PC-3 (cell line): ENCODE measurements around the gene EIF2AK3. TPM values are rescaled to one million over a fixed set of nuclear protein-coding genes. Genes with fewer than 3 reads are reported as not detected.

ENCODE experiments used
- ATAC-seq: fragments of 200-7000 bp; cut with Tn5 transposase; 2 replicates; pipeline ENCODE4 v1.9.1; 2020; ENCODE audit warnings: mild to moderate bottlenecking, moderate library complexity
- BruUV-seq: library from RNA; stranded (reverse); fragments of 400-500 nt; replicated peaks from 2 replicates; lab custom pipeline; 2021; lab: Mats Ljungman, UMichigan
- CTCF ChIA-PET: fragments of 300-600 bp; sonication (Branson Sonifier 250); formaldehyde crosslinking; loops from one replicate; lab custom pipeline; 2022; ENCODE audit warnings: antibody characterized with exemption; lab: Charles Lee
- POLR2A ChIA-PET: fragments of 300-600 bp; sonication (Branson Sonifier 250); formaldehyde crosslinking; loops from one replicate; lab custom pipeline; 2022; ENCODE audit warnings: antibody characterized with exemption; ENCODE audit not compliant: unreplicated experiment; lab: Charles Lee
- DNase-seq: peaks from one replicate; pipeline ENCODE4 v3.0.0-alpha.2; 2015
- H2AFZ ChIP-seq: fragments of 300-600 bp; sonication (generic); 2 replicates; pipeline ENCODE4 v1.6.0; 2016; ENCODE audit warnings: antibody characterized with exemption, low read length
- H3F3A ChIP-seq: fragments of 300-600 bp; sonication (generic); one replicate; pipeline ENCODE4 v1.6.0; 2017; ENCODE audit warnings: antibody characterized with exemption, low read length, control low read depth, mild to moderate bottlenecking; ENCODE audit not compliant: unreplicated experiment
- H3K27ac ChIP-seq: fragments of 300-600 bp; sonication (generic); 2 replicates; pipeline ENCODE4 v1.5.1; 2016; ENCODE audit warnings: mild to moderate bottlenecking, low read length
- H3K27me3 ChIP-seq: fragments of 300-600 bp; sonication (generic); 2 replicates; pipeline ENCODE4 v1.6.1; 2016; ENCODE audit warnings: low read length, mixed read lengths
- H3K36me3 ChIP-seq: fragments of 300-600 bp; sonication (generic); 2 replicates; pipeline ENCODE4 v1.6.1; 2016; ENCODE audit warnings: low read depth, mixed run types, low read length, mixed read lengths
- H3K4me1 ChIP-seq: fragments of 300-600 bp; sonication (generic); 2 replicates; pipeline ENCODE4 v1.5.1; 2016; ENCODE audit warnings: low read length; ENCODE audit not compliant: insufficient read depth
- H3K4me2 ChIP-seq: fragments of 300-600 bp; sonication (generic); 2 replicates; pipeline ENCODE4 v1.6.0; 2016; ENCODE audit warnings: low read length
- H3K4me3 ChIP-seq: fragments of 300-600 bp; sonication (generic); 2 replicates; pipeline ENCODE4 v1.5.1; 2016; ENCODE audit warnings: mild to moderate bottlenecking, low read length, mixed read lengths
- H3K79me2 ChIP-seq: fragments of 300-600 bp; sonication (generic); 2 replicates; pipeline ENCODE4 v1.6.1; 2017; ENCODE audit warnings: low read length, mixed read lengths
- H3K9ac ChIP-seq: fragments of 300-600 bp; sonication (generic); 2 replicates; pipeline ENCODE4 v1.6.0; 2016; ENCODE audit warnings: mild to moderate bottlenecking, low read length
- H3K9me2 ChIP-seq: fragments of 300-600 bp; sonication (generic); replicated peaks from 2 replicates; pipeline ENCODE4 v1.6.1; 2016; ENCODE audit warnings: mixed run types, low read length, mixed read lengths
- H3K9me3 ChIP-seq: fragments of 300-600 bp; sonication (generic); 2 replicates; pipeline ENCODE4 v1.6.1; 2016; ENCODE audit warnings: low read length, mixed read lengths
- H4K20me1 ChIP-seq: fragments of 300-600 bp; sonication (generic); 2 replicates; pipeline ENCODE4 v1.6.1; 2016; ENCODE audit warnings: low read length, mixed read lengths
- EZH2 ChIP-seq: fragments of 300-600 bp; sonication (generic); IDR thresholded peaks from one replicate; pipeline ENCODE4 v1.6.1; 2017; ENCODE audit warnings: antibody characterized with exemption, mild to moderate bottlenecking, low read length; ENCODE audit not compliant: unreplicated experiment
- EZH2phosphoT487 ChIP-seq: fragments of 300-600 bp; sonication (generic); IDR thresholded peaks from 2 replicates; pipeline ENCODE4 v1.6.1; 2018; ENCODE audit warnings: mild to moderate bottlenecking, antibody characterized with exemption, low read length, borderline replicate concordance
- intact Hi-C: fragments of 100-400 bp; cut with micrococcal nuclease; formaldehyde crosslinking; loops from 2 replicates; pipeline ENCODE4 v1.9.0; 2023
- total RNA-seq: library from RNA; depleted of rRNA; stranded (reverse); fragments of >200 nt; gene quantifications from 2 replicates; pipeline ENCODE4 v1.2.3, GENCODE V29; 2014
- TF ChIP-seq, protein P1 (sequence below): fragments of 300-600 bp; sonication (generic); conservative IDR thresholded peaks from 2 replicates; pipeline ENCODE4 v1.5.1; 2017; ENCODE audit warnings: antibody characterized with exemption, low read depth, mild to moderate bottlenecking, low read length

The EIF2AK3 gene
- total RNA-seq, 1 experiment from 2014 or later: 10.7 TPM

DNA sequence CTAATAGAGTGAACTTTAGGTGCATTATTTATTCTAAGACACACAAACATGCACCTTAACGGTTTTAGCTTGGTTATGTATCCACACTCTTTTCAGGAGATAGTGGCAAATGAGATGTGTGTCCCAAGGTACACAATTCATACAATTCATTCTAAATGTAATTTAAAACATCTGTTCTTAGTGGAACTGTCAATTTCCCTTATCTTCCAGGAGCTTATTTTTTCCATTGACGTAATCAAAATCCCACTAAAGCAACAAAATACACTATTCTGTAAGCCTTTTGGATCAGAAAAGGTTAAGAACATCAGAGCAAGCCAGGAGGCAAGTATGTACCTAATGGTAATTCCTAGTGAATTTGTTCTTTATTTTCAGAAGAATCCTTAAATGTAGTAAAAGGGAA is 19.8 kb downstream of the EIF2AK3 start:
- Histone ChIP-seq H3K4me3 (no peak overlapping the region), H3K27ac (no peak overlapping the region), H3K9me2 (no peaks in the 10 kb centered on the region), H3K4me1 (peaks cover 21% of the 10 kb centered on the region), H3K9ac (no peak overlapping the region), H2AFZ (no peak overlapping the region), H3K36me3 (no peaks in the 10 kb centered on the region), H3K79me2 (0 out of 2 replicates have a peak, but pooled peaks cover 4% of the 10 kb centered on the region), H3K9me3 (no peaks in the 10 kb centered on the region), H3K4me2 (no peak overlapping the region), H4K20me1 (no peaks in the 10 kb centered on the region), H3K27me3 (no peaks in the 10 kb centered on the region), H3F3A (peaks cover 6% of the 10 kb centered on the region)
- ChIA-PET CTCF (no interaction called here), POLR2A (no interaction called here)
- intact Hi-C loops: no loop called here
- BruUV-seq: no TSS peak
- DNase-seq: no peak
- ATAC-seq: no peak
- TF ChIP-seq, protein P1, sequence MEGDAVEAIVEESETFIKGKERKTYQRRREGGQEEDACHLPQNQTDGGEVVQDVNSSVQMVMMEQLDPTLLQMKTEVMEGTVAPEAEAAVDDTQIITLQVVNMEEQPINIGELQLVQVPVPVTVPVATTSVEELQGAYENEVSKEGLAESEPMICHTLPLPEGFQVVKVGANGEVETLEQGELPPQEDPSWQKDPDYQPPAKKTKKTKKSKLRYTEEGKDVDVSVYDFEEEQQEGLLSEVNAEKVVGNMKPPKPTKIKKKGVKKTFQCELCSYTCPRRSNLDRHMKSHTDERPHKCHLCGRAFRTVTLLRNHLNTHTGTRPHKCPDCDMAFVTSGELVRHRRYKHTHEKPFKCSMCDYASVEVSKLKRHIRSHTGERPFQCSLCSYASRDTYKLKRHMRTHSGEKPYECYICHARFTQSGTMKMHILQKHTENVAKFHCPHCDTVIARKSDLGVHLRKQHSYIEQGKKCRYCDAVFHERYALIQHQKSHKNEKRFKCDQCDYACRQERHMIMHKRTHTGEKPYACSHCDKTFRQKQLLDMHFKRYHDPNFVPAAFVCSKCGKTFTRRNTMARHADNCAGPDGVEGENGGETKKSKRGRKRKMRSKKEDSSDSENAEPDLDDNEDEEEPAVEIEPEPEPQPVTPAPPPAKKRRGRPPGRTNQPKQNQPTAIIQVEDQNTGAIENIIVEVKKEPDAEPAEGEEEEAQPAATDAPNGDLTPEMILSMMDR: no peak
- TF ChIP-seq EZH2: no peak
- no peak for TF ChIP-seq EZH2phosphoT487

DNA sequence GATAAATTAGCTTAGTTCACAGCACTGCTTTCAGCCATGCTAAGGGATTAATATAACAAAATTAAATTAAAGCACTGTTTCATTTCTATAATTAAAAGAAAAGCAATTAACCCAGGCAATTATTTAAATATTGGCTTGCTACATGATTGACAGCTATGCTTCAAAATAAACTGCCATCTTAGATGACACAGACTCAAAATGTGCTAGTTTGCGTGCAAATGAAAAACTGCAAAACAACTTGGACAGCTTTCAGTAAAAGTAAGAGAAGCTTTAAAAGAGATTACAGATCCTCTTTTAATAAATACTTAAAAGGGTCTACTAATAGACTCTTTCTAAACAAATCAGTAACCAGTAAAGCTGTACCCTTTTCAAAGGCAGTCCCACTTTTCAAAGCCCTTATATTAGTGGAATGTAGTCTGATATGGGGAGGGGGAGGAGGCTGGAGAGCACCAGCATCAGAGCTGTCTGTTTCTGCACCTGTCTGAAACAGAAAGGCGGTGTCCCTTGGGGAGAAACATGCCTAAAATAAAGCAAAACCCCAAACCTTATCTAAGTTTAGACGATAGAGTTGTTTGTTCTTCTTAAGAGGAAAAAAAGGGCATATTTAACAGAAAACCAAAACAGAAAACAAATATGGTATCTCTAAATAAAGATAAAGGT is 20.8 kb downstream of the EIF2AK3 start:
- Histone ChIP-seq H3K4me1 (peaks cover 22% of the 10 kb centered on the region), H3K4me3 (no peak overlapping the region), H3K79me2 (peaks cover 7% of the 10 kb centered on the region; the same call in 1 of the 2 replicates), H3K9me2 (no peaks in the 10 kb centered on the region), H4K20me1 (no peaks in the 10 kb centered on the region), H3K4me2 (no peak overlapping the region), H3K9me3 (no peaks in the 10 kb centered on the region), H2AFZ (no peak overlapping the region), H3K27ac (no peak overlapping the region), H3K36me3 (no peaks in the 10 kb centered on the region), H3K9ac (no peak overlapping the region), H3K27me3 (no peaks in the 10 kb centered on the region), H3F3A (peaks cover 6% of the 10 kb centered on the region)
- ChIA-PET CTCF (no interaction called here), POLR2A (no interaction called here)
- no TSS peak for BruUV-seq
- ATAC-seq (no peak), DNase-seq (no peak)
- TF ChIP-seq, protein P1: no peak
- TF ChIP-seq EZH2phosphoT487 (no peak), EZH2 (no peak)
- intact Hi-C loops: no loop called here

DNA sequence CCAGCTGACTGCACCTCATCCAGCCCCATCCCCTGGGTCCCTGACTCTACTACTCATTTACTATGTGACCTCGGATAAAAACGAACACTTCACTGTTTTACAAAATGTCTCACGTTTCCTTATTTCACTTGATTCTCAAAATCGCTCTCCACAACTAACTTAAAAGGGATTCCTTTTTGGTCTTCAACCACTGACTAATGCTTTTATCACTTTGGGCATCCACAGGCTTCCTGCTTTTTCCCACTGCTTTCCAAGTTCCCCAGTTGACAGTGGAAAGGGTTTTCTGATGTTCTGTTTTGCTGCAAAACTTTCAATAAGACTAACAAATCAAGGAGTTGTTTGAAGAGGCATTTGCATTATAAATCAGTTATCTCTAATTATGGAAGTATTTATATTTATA is 24.1 kb downstream of the EIF2AK3 start:
- H3K79me2 ChIP-seq: peaks cover 16% of the 10 kb centered on the region
- CTCF ChIA-PET: no interaction called here
- no peaks in the 10 kb centered on the region for H4K20me1 ChIP-seq

More for the DNA sequence above, 24.1 kb downstream of the EIF2AK3 start:
- peaks cover 37% of the 10 kb centered on the region for H3K4me1 ChIP-seq
- peak; percentile 25 for DNase-seq
- H3K27me3 ChIP-seq: no peaks in the 10 kb centered on the region
- H3K4me2 ChIP-seq: peak overlapping the region; percentile 36
- no peak overlapping the region for H3K27ac ChIP-seq
- H2AFZ ChIP-seq: no peak overlapping the region
- H3K9me2 ChIP-seq: no peaks in the 10 kb centered on the region
- no peaks in the 10 kb centered on the region for H3F3A ChIP-seq
- H3K9ac ChIP-seq: no peak overlapping the region
- H3K4me3 ChIP-seq: no peak overlapping the region
- no TSS peak for BruUV-seq
- no peaks in the 10 kb centered on the region for H3K9me3 ChIP-seq
- H3K36me3 ChIP-seq: no peaks in the 10 kb centered on the region
- POLR2A ChIA-PET: no interaction called here
- TF ChIP-seq EZH2: no peak
- TF ChIP-seq, protein P1: no peak
- TF ChIP-seq EZH2phosphoT487: no peak
- ATAC-seq: 0 out of 2 replicates have a peak, but pooled peaks have one; percentile 32
- intact Hi-C loops: no loop called here
